Mesothelial cell of epicardium (in vitro differentiated cells): ENCODE results near the gene TRAPPC14. TPM values are rescaled to one million over a fixed set of nuclear protein-coding genes. Genes with fewer than 3 reads are reported as not detected.
"Not testable (repeated sequence)": the region's sequence is repeated elsewhere in the genome, so short reads cannot be mapped to it uniquely, and the experiment has no call there.

Experiments
- DNase-seq, 2 experiments: peaks; one replicate each; pipeline ENCODE4 v3.0.0; 2021; ENCODE audit warnings: low spot score in 2 of 2; ENCODE audit not compliant: unreplicated experiment in 2 of 2
- H3K27ac Mint-ChIP-seq: 2 replicates; pipeline ENCODE4 v1.8.0; 2021; ENCODE audit warnings: mixed read lengths
- H3K27me3 Mint-ChIP-seq: 2 replicates; pipeline ENCODE4 v1.8.0; 2021; ENCODE audit warnings: low read depth, mixed read lengths
- H3K36me3 Mint-ChIP-seq: 2 replicates; pipeline ENCODE4 v1.8.0; 2021; ENCODE audit warnings: mixed read lengths
- H3K4me1 Mint-ChIP-seq: 2 replicates; pipeline ENCODE4 v1.8.0; 2021; ENCODE audit warnings: mixed read lengths
- H3K4me3 Mint-ChIP-seq: 2 replicates; pipeline ENCODE4 v1.8.0; 2021; ENCODE audit warnings: mild to moderate bottlenecking, moderate library complexity, mixed read lengths
- H3K9me3 Mint-ChIP-seq: 2 replicates; pipeline ENCODE4 v1.8.0; 2021; ENCODE audit warnings: mixed read lengths
- CTCF ChIP-seq: fragments of 200-600 bp; sonication (generic); IDR thresholded peaks from one replicate; pipeline ENCODE4 v1.5.0; 2021; ENCODE audit warnings: antibody characterized with exemption; ENCODE audit not compliant: unreplicated experiment
- total RNA-seq: library from RNA; stranded (reverse); gene quantifications from 3 replicates; pipeline ENCODE4 v1.2.1, GENCODE V29; 2021

The TRAPPC14 gene
- total RNA-seq, 1 donor from 2014 or later = 23.3 TPM

DNA sequence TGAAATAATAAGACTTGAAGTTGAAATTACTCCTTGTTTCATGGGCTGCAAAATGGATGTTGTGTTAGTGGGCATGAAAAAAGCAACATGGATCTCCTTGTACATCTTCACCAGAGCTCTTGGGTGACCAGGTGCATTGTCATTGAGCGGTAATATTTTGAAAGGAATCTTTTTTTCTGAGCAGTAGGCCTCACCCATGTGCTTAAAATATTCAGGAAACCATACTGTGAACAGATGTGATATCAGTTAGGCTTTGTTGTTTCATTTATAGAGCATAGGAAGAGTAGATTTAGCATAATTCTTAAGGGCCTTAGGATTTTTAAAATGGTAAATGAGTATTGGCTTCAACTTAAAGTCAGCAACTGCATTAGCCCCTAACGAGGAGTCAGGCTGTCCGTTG lies 34.4 kb upstream of the TRAPPC14 start:
- H3K27ac Mint-ChIP-seq = no peak overlapping the region
- H3K4me1 Mint-ChIP-seq = no peaks in the 10 kb centered on the region
- H3K4me3 Mint-ChIP-seq = no peak overlapping the region
- TF ChIP-seq CTCF = no peak
- peaks cover 5% of the 10 kb centered on the region for H3K27me3 Mint-ChIP-seq
- no peaks in the 10 kb centered on the region for H3K9me3 Mint-ChIP-seq
- no peaks in the 10 kb centered on the region for H3K36me3 Mint-ChIP-seq
- no peak for DNase-seq

- not testable (repeated sequence) for H3K9me3 Mint-ChIP-seq, DNase-seq, H3K4me1 Mint-ChIP-seq, H3K27me3 Mint-ChIP-seq, H3K27ac Mint-ChIP-seq, H3K4me3 Mint-ChIP-seq, H3K36me3 Mint-ChIP-seq
Measured at GRCh38 chr7:100192281-100192862, 33.8 kb upstream of the TRAPPC14 start.

DNA sequence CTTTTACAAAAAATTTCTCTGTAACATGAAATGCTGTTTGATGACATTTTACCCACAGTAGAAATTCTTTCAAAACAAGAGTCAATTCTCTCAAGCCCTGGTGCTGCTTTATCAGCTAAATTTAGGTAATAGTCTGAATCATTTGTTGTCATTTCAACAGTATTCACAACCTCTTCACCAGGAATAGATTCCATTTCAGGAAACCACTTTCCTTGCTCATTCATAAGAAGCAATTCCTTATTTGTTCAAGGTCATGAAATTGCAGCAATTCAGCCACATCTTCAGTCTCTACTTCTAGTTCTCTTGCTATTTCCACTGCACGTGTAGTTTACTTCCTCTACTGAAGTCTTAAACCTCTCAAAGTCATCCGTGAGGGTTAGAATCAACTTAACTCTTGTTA lies 33.3 kb upstream of the TRAPPC14 start:
- no peaks in the 10 kb centered on the region for H3K9me3 Mint-ChIP-seq
- H3K36me3 Mint-ChIP-seq = no peaks in the 10 kb centered on the region
- H3K27me3 Mint-ChIP-seq = no peaks in the 10 kb centered on the region
- DNase-seq = no peak
- no peaks in the 10 kb centered on the region for H3K4me1 Mint-ChIP-seq
- no peak overlapping the region for H3K4me3 Mint-ChIP-seq
- H3K27ac Mint-ChIP-seq = no peak overlapping the region
- no peak for TF ChIP-seq CTCF

DNA sequence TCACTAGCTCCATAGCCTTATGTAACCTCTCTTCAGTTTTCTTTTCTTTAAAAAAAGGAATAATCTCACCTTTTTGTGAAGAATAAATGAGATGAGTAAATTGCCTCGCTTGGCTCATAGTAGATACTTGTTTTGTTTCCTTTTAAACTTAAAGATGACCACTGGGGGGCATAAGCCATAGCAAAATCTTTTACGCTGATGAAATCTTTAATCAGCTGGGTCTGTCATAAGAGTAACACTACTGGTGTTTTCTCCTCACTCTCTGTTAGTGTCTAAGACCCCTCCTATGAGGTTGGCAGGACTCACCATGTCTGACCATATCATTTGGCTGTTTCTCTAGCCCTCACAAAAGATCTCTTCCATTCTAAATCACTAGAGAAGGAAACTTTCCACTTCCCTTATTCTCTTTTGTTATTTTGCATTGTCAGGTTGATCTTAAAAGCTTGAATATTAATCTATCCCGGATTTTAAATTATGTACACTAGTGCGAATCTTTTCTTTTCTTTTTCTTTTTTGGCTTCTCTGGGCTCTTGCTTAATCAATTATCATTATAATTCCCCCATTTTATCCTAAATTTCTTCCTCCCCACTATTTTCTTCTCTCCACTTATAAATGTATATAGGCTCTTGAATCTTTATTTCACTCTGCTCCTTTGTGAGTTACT lies 31.7 kb upstream of the TRAPPC14 start:
- Mint-ChIP-seq H3K27me3 (no peaks in the 10 kb centered on the region), H3K4me1 (peaks cover 3% of the 10 kb centered on the region), H3K9me3 (no peaks in the 10 kb centered on the region), H3K27ac (no peak overlapping the region), H3K4me3 (no peak overlapping the region), H3K36me3 (no peaks in the 10 kb centered on the region)
- TF ChIP-seq CTCF = no peak
- no peak for DNase-seq

GRCh38 chr7:100189061-100189460 lies 30.5 kb upstream of the TRAPPC14 start:
- no peak overlapping the region for H3K4me3 Mint-ChIP-seq
- H3K4me1 Mint-ChIP-seq = peaks cover 3% of the 10 kb centered on the region
- H3K9me3 Mint-ChIP-seq = no peaks in the 10 kb centered on the region

More at GRCh38 chr7:100189061-100189460, 30.5 kb upstream of the TRAPPC14 start:
- DNase-seq = no peak
- TF ChIP-seq CTCF = peak; percentile 25
- Mint-ChIP-seq H3K36me3 (no peaks in the 10 kb centered on the region), H3K27ac (no peak overlapping the region), H3K27me3 (no peaks in the 10 kb centered on the region)
